GM12878 (cell line): Measurements from ENCODE around the gene RNF152. TPM values are rescaled to one million over a fixed set of nuclear protein-coding genes. Genes with fewer than 3 reads are reported as not detected.

ENCODE experiments used
- ATAC-seq: fragments of 200-7000 bp; cut with Tn5 transposase; 3 replicates; pipeline ENCODE4 v1.9.1; 2020; ENCODE audit warnings: mild to moderate bottlenecking, moderate library complexity
- BruUV-seq: library from RNA; stranded (reverse); fragments of 400-500 nt; replicated peaks from 2 replicates; lab custom pipeline; 2021; lab: Mats Ljungman, UMichigan
- CTCF ChIA-PET: fragments of 300-600 bp; sonication (Branson Sonifier 250); formaldehyde crosslinking; extraction: SDS; loops from one replicate; lab custom pipeline; 2021; ENCODE audit warnings: inconsistent platforms; lab: Yijun Ruan, JAX
- POLR2A ChIA-PET: fragments of 350-600 bp; formaldehyde crosslinking; extraction: SDS; loops from one replicate; lab custom pipeline; 2021; ENCODE audit warnings: inconsistent platforms; lab: Charles Lee
- RAD21 ChIA-PET: fragments of 300-600 bp; sonication (Branson Sonifier 250); formaldehyde crosslinking; loops from one replicate; lab custom pipeline; 2023; ENCODE audit warnings: antibody characterized with exemption; ENCODE audit not compliant: unreplicated experiment; lab: Charles Lee
- SMC1A ChIA-PET: fragments of 300-600 bp; sonication (Branson Sonifier 250); formaldehyde crosslinking; loops from one replicate; lab custom pipeline; 2023; ENCODE audit not compliant: unreplicated experiment, uncharacterized antibody; lab: Charles Lee
- DNase-seq: peaks from one replicate; pipeline ENCODE4 v3.0.0-alpha.2; 2011; ENCODE audit warnings: low read depth, low spot score
- FAIRE-seq: peaks from 3 replicates; lab custom pipeline; 2011; peaks lifted over from hg19 to GRCh38; lab: Jason Lieb, UNC
- H2AFZ ChIP-seq: 2 replicates; pipeline ENCODE4 v1.6.0; 2011; ENCODE audit warnings: low read depth, low read length, control low read depth; ENCODE audit not compliant: control insufficient read depth
- H3K27ac ChIP-seq: 2 replicates; pipeline ENCODE4 v1.5.1; 2011; ENCODE audit warnings: control low read depth; ENCODE audit not compliant: control insufficient read depth, insufficient read depth
- H3K27me3 ChIP-seq, 2 experiments: replicated peaks in 1 of 2; 2 replicates each; pipeline versions ENCODE4 v1.6.0 to v1.6.1; 2011; ENCODE audit warnings: low read length in 1 of 2; ENCODE audit not compliant: control insufficient read depth in 2 of 2, insufficient read depth in 2 of 2
- H3K36me3 ChIP-seq, 2 experiments: 2 replicates each; pipeline ENCODE4 v1.5.1; 2011; ENCODE audit warnings: low read length in 1 of 2; ENCODE audit not compliant: control insufficient read depth in 2 of 2, insufficient read depth in 2 of 2
- H3K4me1 ChIP-seq: 2 replicates; pipeline ENCODE4 v1.6.1; 2011; ENCODE audit warnings: mild to moderate bottlenecking, low read length, moderate library complexity, mixed read lengths; ENCODE audit not compliant: control insufficient read depth, insufficient read depth
- H3K4me2 ChIP-seq: 2 replicates; pipeline ENCODE4 v1.6.0; 2011; ENCODE audit warnings: control low read depth; ENCODE audit not compliant: control insufficient read depth, insufficient read depth
- H3K4me3 ChIP-seq: fragments of 200-600 bp; sonication (generic); 2 replicates; pipeline ENCODE4 v1.5.1; 2016
- H3K79me2 ChIP-seq: 2 replicates; pipeline ENCODE4 v1.6.0; 2011; ENCODE audit warnings: low read length; ENCODE audit not compliant: control insufficient read depth, insufficient read depth
- H3K9ac ChIP-seq: 2 replicates; pipeline ENCODE4 v1.8.0; 2011; ENCODE audit warnings: low read length, control low read depth, mixed read lengths; ENCODE audit not compliant: control insufficient read depth, insufficient read depth
- H3K9me3 ChIP-seq: replicated peaks from 3 replicates; pipeline ENCODE4 v1.5.1; 2011; ENCODE audit warnings: mild to moderate bottlenecking, low read length; ENCODE audit not compliant: control insufficient read depth, insufficient read depth
- H4K20me1 ChIP-seq: 2 replicates; pipeline ENCODE4 v1.6.0; 2011; ENCODE audit not compliant: control insufficient read depth, insufficient read depth
- BCL11A ChIP-seq: IDR thresholded peaks from 2 replicates; pipeline ENCODE4 v1.6.1; 2011; ENCODE audit warnings: low read depth, low read length
- BCLAF1 ChIP-seq: fragments of 450-650 bp; IDR thresholded peaks from 2 replicates; pipeline ENCODE4 v1.6.1; 2017; ENCODE audit warnings: antibody characterized with exemption, mild to moderate bottlenecking, moderate library complexity
- E2F4 ChIP-seq: IDR thresholded peaks from 2 replicates; pipeline ENCODE4 v1.6.1; 2012; ENCODE audit warnings: low read depth, low read length, improper control_type of control experiment
- MTA2 ChIP-seq: fragments of 450-650 bp; IDR thresholded peaks from 2 replicates; pipeline ENCODE4 v1.6.1; 2016; ENCODE audit warnings: low read depth, mild to moderate bottlenecking, moderate library complexity
- SPI1 ChIP-seq: IDR thresholded peaks from 2 replicates; pipeline ENCODE4 v1.6.1; 2011; ENCODE audit warnings: low read depth, mild to moderate bottlenecking, low read length, moderate library complexity, borderline replicate concordance; ENCODE audit not compliant: insufficient read depth
- WGBS: methylation state at CpG from one replicate; pipeline ENCODE4 v1.1.6; 2016; ENCODE audit warnings: low lambda C conversion rate; ENCODE audit not compliant: insufficient replicate concordance, insufficient coverage; ENCODE audit errors: missing lambda C conversion rate; 5-methylcytosine and 5-hydroxymethylcytosine counted together
- in situ Hi-C: fragments of 300-500 bp; cut with MboI; formaldehyde crosslinking; loops from 9 replicates; pipeline ENCODE4 v1.14.3; 2018; ENCODE audit warnings: mixed read lengths
- intact Hi-C: fragments of 100-400 bp; cut with micrococcal nuclease; formaldehyde crosslinking; loops from one replicate; pipeline ENCODE4 v1.14.2; 2022; ENCODE audit not compliant: unreplicated experiment
- polyA plus RNA-seq, 11 experiments: library from polyadenylated mRNA; depleted of rRNA in 4 of 11; unstranded in 6 of 11; stranded (reverse) in 5 of 11; fragments of >200 nt; fragmentation: Nextera tagmentation in 4 of 11; fragmentation: Illumina TruSeq in 1 of 11; extraction: Ambion mirVana in 4 of 11; extraction: Trizol in 1 of 11; gene quantifications; 1 replicate in 1 of 11; 2 replicates in 10 of 11; pipeline versions ENCODE4 v1.2.1 to v1.2.3, GENCODE V29; 2011 to 2016; ENCODE audit warnings: inconsistent platforms in 2 of 11, missing spikeins in 2 of 11, low read depth in 1 of 11
- total RNA-seq, 4 experiments: library from RNA; depleted of rRNA in 3 of 4; stranded (reverse); fragments of >200 nt in 3 of 4; fragmentation: Illumina TruSeq in 1 of 4; extraction: Trizol in 1 of 4; gene quantifications; 2 replicates each; pipeline versions ENCODE4 v1.2.1 to v1.2.3, GENCODE V29; 2013 to 2021

RNF152 gene
- total and polyA plus RNA-seq, 10 of the 15 experiments (the other 5 are each of a cell fraction or from before 2014, with no cell fraction given): under 0.01 to 0.07 (median 0.03) TPM; not detected in 7

- Histone ChIP-seq H2AFZ (no peak overlapping the region), H3K9me3 (peaks cover 1% of the 10 kb centered on the region; the same call in 2 of the 3 replicates), H3K79me2 (no peaks in the 10 kb centered on the region), H3K9ac (no peak overlapping the region), H3K4me2 (no peak overlapping the region), H3K36me3 (no peaks in the 10 kb centered on the region), H3K27ac (no peak overlapping the region), H3K4me3 (no peak overlapping the region), H3K4me1 (no peaks in the 10 kb centered on the region), H3K27me3 (no peaks in the 10 kb centered on the region), H4K20me1 (no peaks in the 10 kb centered on the region)
- 29% methylated on average over 2 of the region's 2 CpGs for WGBS
- RAD21 ChIA-PET: no interaction called here
- POLR2A ChIA-PET: no interaction called here
- no peak for TF ChIP-seq BCL11A
- peak; percentile 74; the same call in 1 of the 2 replicates for TF ChIP-seq SPI1
- no peak for TF ChIP-seq BCLAF1
- TF ChIP-seq MTA2: 0 out of 2 replicates have a peak, but pooled peaks have one; percentile 53
- no peak for TF ChIP-seq E2F4
- no TSS peak for BruUV-seq
- in situ Hi-C loops (no loop called here), intact Hi-C loops (no loop called here)
- DNase-seq (no peak), ATAC-seq (peak; percentile 40; the same call in 2 of the 3 replicates), FAIRE-seq (no peak)
- CTCF ChIA-PET: no interaction called here
- SMC1A ChIA-PET: no interaction called here
Observed at GRCh38 chr18:61771861-61772260, 120.9 kb downstream of the RNF152 start.
